ENCODE measurements around the gene KIAA1755. TPM values are rescaled to one million over a fixed set of nuclear protein-coding genes. Genes with fewer than 3 reads are reported as not detected.

The KIAA1755 gene
- polyA plus RNA-seq, 1 of the 3 experiments (the other 2 are of a cell fraction) = 0.54 TPM

DNA sequence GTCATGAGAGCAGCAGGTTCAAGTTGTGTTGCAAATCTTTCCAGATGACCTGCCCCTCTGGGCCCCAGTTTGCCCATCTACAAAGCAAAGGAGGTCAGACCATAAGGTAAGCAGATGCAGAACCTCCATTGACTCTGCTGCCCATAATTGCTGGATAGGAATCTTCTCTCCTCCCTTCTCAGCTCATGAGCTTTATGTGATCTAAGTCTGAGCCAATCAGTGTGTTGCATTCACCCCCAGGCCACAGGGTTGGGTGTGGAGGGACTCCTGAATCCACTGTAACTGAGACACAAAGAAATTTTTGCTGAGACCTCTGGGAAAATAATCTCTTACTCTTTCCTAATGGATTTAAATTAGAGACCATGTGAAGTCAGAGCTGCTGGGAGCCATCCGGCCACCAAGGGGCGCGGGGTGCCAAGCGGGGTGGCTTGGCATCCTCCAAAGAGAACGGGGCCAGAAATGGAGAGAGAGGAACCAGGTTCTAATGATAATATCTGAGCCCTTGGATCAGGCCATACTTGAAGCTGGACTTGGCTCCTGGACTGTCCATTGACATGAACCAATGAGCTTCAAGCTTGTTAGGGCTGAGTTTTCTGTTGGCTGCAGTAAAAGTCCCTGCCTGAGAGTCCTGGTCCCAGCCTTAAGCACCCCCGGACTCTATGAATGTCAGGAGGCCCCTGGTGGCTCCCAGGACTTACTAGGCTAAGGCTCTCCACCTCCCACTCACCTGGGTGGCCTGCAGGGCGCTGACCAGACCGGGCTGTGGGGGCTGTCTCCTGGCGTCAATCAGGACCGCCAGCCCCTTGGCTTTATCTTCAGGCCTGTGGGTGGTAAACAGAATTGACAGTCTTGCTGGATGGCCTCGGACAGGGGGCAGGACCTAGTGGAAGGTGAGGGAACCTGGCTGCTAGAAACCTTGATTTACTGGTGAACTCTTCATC lies 32.8 kb downstream of the KIAA1755 start:
- ChIA-PET POLR2A (no interaction called here), CTCF (interaction anchor here (0.9 to 18.4 kb wide), 5 partner anchors 31 to 663 kb away, joined by 4 to 725 read pairs (median 37); no protein-coding TSS in a partner anchor)
- Histone ChIP-seq H4K20me1 (ENCODE audit: insufficient read depth) (no peaks in the 10 kb centered on the region), H3K9ac (no peak overlapping the region), H3K4me1 (ENCODE audit: control insufficient read depth in 1 of 2, insufficient read depth in 2 of 2, low read depth in 1 of 2, low read length in 1 of 2) (peaks cover 0 to 7% of the 10 kb centered on the region in 2 experiments; a peak in 1 of 4 replicates), H3K4me3 (ENCODE audit: low read depth in 2 of 2, low read length in 1 of 2) (no peak overlapping the region), H3F3A (replicated peaks; ENCODE audit: insufficient read depth) (peaks cover 5% of the 10 kb centered on the region), H3K4me2 (no peak overlapping the region), H3K36me3 (replicated peaks in 1 of 2; ENCODE audit: control insufficient read depth in 1 of 2, insufficient read depth in 2 of 2, low read length in 1 of 2) (no peaks in the 10 kb centered on the region), H3K79me2 (ENCODE audit: insufficient read depth) (no peaks in the 10 kb centered on the region), H2AFZ (ENCODE audit: low read depth) (no peak overlapping the region), H3K27ac (ENCODE audit: low read depth in 2 of 2, low read length in 1 of 2) (no peak overlapping the region), H3K27me3 (ENCODE audit: insufficient read depth) (no peaks in the 10 kb centered on the region), H3K9me3 (no peaks in the 10 kb centered on the region), H3K9me2 (no peaks in the 10 kb centered on the region)
- 77% methylated on average over 8 of the region's 11 CpGs for WGBS (ENCODE audit: low lambda C conversion rate)
- no peak for DNase-seq
- no peak for TF ChIP-seq EP300 (IDR thresholded peaks at IDR 0.05; ENCODE audit: borderline replicate concordance in 1 of 2, low read depth in 1 of 2, low read length in 1 of 2)
- TF ChIP-seq, protein P1, sequence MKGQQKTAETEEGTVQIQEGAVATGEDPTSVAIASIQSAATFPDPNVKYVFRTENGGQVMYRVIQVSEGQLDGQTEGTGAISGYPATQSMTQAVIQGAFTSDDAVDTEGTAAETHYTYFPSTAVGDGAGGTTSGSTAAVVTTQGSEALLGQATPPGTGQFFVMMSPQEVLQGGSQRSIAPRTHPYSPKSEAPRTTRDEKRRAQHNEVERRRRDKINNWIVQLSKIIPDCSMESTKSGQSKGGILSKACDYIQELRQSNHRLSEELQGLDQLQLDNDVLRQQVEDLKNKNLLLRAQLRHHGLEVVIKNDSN (IDR thresholded peaks at IDR 0.05; ENCODE audit: borderline replicate concordance, low read depth) = no peak
- TF ChIP-seq ZBTB33 (IDR thresholded peaks at IDR 0.05; ENCODE audit: borderline replicate concordance, low read depth) = no peak
- TF ChIP-seq REST (IDR thresholded peaks at IDR 0.05; ENCODE audit: low read depth, low read length) = no peak
- no peak for TF ChIP-seq TAF1 (IDR thresholded peaks at IDR 0.05; ENCODE audit: borderline replicate concordance, low read depth, low read length)
- no peak for TF ChIP-seq RAD21 (IDR thresholded peaks at IDR 0.05; ENCODE audit: low read length)
- no peak for TF ChIP-seq GABPA (IDR thresholded peaks at IDR 0.05; ENCODE audit: low read depth)
- TF ChIP-seq FOXM1 (IDR thresholded peaks at IDR 0.05; ENCODE audit: low read depth) = no peak

All from SK-N-SH (cell line).